GM21737 (cell line): ENCODE data around the gene SSBP2.
"Not testable (repeated sequence)": the region's sequence is repeated elsewhere in the genome, so short reads cannot be mapped to it uniquely, and the experiment has no call there.

ENCODE experiments used
- ATAC-seq: cut with Tn5 transposase; IDR thresholded peaks from one replicate; pipeline ENCODE4 v1.9.1; 2021; ENCODE audit warnings: mild to moderate bottlenecking, moderate library complexity; ENCODE audit not compliant: unreplicated experiment

The SSBP2 gene

DNA sequence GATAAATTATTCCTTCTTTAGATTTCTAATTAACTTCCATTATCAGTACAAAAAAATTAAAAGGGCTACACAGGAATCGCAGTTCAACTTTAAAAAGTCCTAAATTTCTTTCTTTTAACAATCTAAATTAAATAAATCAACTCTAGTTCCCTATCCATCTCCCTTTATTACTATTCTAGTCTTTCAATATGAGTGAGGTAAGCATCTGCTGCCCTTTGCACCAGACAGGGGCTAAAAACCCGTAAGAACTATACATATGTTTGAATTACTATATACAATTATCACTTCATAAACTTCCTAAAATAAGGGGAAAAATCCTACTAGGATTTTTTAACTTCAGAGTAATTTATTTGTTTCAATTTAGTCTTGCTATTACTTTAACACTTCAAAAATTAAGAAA, 145.6 kb downstream of the SSBP2 start:
- ATAC-seq = no peak

DNA sequence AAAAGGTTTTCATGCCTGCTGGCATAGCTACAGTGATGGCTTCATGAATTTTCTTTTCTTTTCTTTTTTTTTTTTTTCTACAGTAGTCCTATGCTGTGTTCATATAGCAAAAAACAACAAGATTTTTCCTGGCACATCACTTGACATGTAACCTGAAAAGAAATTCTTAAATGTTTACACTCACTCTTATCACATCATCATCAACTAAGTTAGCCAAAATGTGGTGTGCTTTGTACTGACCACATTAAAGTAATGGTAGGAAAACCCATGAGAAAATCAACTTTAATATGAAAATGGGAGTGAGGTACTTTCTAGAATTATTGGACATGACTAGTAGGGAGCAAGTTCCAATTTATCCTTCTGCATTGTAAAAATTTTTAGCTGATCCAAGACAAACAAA, 146.7 kb downstream of the SSBP2 start:
- no peak for ATAC-seq

DNA sequence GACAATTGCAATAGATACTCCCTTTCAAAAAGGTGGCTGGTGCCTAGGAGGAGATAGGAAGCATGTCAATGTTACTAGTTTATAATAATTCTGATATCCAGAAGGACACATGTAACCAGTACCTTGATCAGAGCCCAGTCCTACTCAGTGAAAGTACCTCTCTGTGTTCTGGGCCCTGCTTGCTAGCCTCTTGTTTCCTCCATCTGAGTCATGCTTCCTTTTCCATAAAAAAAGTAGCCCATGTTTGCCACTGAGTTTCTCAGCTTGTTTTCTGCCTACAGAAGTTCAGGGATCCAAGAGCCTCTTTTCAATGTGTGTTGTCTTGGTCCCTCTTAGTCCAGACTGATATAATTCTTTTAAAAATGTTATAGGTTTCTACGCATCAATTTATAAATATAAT, 149.0 kb downstream of the SSBP2 start:
- no peak for ATAC-seq

DNA sequence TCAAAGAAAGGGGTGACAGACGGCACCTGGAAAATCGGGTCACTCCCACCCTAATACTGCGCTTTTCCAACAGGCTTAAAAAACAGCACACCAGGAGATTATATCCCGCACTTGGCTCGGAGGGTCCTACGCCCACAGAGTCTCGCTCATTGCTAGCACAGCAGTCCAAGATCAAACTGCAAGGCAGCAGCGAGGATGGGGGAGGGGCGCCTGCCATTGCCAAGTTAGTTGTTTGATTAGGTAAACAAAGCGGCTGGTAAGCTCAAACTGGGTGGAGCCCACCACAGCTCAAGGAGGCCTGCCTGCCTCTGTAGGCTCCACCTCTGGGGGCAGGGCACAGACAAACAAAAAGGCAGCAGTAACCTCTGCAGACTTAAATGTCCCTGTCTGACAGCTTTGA, 158.8 kb downstream of the SSBP2 start:
- ATAC-seq = not testable (repeated sequence)

DNA sequence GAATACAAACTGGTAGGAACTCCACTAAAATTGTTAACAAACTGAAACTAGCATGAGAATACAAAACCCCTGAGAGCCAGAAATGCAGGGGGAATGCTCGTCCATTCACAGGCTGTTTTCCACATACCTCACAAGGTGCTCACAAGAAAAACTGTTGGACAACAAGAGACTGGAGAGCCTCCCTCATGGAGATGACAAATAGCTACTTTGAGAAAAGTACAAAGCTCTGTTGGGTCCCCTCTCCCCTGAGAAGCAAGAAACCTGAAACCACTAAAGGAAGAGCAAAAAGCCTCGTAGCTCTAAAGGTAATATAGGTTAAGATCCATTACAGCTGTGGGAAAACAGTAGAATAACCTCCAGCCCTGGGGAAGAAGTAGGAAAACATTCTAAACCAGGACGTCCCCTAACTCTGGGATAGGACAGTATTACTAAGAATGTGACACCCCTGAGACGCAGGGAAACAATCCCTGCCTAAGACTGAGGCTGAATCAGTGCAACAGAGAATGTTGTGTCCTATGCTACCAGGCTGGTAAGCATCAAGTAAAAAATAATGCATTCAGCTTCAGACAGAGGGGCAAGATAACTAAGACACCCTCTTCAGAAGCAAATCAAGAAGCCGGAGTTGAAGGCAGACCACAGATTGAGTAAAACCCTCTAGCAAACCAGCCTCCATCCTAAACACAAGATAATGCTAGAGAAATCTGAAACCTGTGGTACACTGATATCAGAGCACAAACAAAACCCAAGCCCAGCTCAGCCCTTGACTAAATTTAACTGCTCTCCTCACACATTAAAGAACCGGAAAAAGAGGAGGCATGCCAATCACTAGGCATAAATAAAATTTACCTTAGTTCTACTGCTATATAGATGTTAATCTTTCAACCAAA, 160.2 kb downstream of the SSBP2 start:
- no peak for ATAC-seq

DNA sequence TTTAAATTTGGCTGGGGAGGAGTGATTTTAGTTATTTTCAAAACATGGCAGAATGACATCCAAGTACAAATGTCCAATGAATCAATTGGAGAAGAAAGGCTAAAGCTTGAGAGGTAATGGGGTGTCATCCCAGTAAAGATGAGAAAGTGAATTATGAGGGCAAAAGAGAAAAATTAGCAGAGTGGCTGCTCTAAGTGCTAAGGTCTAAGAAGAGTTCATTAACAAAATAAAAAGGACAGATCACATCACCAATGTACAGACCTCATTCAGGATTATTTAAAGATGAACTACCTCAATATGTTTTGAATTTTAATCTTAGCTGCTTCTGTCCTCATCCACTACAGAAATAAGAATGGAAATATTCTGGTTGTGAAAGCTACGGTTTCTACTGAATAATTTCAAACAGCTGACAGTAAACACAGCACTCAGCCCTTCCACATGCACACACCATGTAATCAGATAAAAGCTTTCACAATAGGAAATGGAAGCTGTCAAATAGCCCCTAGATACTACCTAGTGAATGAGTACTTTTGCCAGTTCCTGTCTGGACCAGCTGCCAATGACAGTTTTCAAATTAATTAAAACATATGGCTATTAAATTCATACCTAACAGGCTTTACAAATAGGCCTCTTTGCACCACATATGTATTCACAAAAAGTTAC, 171.5 kb downstream of the SSBP2 start:
- peak; percentile 72 for ATAC-seq

DNA sequence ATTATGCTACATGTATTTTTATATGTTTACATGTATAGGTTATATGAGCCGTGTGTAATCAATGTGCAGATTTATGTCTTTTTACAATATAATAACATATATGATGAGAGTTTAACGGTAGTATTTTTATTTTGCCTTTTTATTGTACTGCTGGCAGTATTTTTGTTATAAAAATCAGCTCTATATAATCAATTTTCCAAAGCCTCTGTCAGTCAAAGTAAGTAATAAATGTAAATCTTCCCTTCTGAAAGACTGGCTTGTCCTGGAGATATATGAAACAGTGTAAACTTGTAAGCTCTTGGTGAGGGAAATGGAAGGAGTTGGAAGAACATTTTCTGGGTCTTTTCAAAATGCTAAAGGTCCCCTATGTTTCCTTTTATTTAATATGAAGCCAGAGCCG, 173.8 kb downstream of the SSBP2 start:
- no peak for ATAC-seq

DNA sequence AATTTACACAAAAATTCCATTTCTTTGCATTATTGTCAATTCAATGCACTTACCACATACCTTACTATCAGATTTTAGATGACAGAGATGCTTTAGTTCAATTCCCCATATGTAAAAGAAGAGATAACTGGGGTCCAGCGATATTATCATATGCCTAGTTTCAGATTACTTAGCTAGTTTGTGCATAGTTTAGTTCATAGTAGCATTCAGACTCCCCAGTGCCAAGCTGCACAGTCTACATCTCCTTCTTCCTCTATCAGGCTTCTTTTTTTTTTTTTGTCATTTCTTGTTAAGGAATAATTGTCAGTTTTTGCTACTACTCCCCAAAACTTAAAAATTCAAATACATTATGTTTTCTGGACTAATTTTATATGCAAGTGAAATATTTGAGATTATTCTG, 175.0 kb downstream of the SSBP2 start:
- ATAC-seq = no peak

DNA sequence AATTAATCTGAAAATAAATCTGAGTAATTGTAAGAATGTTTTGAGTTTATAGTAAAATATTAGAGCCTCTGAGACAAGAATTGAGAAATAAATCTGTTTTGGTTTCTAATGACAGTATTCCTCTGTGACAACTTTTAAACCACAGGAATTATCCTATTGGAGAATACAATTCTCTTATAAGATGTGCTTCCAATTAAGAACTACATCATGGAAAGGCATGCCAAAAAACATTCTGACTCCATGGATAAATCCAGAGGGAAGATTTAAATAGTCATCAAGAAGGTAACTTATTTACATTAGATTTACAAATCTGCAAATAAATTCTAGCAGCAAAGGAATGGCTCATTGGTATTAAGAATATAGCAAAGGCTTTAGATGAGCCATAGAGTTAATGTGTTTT, 178.7 kb downstream of the SSBP2 start:
- no peak for ATAC-seq

DNA sequence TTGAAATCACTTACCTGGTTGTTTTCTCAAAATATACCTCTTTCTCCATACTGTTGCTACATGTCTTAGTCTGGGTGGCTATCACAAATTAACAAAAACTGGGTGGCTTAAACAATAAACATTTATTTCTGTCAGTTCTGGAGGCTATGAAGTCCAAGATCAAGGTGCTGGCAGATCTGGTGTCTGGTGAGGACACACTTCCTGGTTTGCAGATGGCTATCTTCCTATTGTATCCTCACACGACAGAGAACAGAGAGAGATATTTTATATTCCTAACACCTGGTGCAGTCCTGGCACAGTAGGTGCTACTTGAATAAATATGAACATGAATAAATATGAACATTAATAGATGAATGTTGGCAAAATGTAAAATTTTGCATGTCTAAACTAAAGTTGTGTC, 192.7 kb downstream of the SSBP2 start:
- no peak for ATAC-seq

DNA sequence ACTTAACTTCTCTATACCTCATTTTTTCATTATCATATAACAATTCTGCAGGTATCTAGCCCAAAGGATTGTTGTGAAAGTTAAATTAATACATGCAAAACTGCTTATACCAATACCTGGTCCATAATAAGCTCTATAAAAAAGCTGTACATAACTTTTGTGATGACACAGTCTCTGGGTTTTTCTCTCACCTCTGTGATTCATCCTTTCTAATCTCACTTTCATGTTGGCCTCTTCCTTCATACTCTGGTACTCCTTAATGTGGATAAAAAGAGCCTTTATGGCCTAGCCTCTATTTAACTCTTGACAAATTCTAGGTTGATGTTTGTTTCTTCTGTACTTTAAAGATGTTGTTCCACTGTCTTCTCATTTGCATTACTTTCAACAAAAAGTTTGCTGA, 194.1 kb downstream of the SSBP2 start:
- no peak for ATAC-seq

DNA sequence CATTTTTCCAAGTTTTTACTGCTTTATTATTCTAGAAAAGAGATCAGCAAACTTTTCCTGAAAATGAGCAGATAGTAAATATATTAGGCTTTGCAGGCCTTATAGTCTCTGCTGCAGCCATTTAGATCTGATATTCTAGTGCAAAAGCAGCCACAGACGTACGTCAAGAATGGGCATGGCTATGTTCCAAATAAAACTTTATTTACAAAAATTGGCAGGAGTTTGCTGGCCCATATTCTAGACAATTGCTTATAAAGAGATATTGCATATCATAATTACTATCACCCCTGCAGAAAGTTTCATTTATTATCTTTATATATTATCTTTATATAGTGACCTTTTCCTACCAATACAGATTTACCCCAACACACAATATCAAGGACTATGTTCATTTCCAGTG, 195.0 kb downstream of the SSBP2 start:
- no peak for ATAC-seq

DNA sequence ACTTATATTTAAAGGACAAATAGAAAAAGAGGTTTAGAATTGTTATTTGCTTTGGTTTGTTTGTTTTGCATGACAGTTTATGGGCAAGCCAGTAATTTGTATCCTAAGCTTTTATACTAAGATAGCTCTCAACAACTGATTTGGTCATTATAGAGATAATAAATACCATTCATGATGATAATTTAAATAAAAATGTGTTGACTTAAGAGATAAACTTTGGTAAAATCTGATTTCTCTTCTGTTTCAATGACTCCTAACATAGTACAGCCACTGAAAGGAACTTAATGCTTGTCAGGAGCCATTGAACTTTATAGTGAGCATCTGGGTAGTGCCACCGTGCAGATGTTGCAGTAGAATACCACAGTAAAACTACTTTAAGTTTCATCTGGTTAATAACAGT, 196.2 kb downstream of the SSBP2 start:
- ATAC-seq = no peak

DNA sequence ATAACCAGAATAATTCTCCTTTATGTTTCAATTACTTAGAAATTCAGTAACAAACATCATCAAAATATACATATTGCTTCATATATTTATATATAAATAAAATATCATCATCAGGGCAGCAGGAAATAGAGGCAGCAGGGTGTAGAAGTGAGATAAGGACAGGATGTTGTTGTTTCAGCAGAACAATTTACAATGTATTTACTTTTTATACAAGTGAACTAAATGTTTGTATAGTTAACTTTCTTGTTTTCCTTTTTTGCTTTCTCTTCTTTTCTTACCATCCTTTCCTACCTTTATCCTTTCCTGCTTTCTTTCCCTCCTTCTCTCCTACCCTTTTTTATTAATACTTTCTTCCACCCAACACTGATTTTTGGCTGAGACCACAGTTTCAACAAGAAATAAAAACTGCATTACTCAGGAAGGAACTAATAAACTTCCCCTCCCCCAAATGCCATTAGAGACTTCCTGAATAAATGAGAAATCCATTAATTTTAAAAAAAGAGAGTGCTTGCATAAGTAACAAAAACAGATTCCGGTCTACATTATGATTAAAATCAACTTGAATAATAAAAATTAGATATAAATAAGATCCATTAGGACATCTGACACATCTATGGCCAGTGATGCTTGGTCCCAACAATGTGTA, 197.2 kb downstream of the SSBP2 start:
- ATAC-seq = no peak

DNA sequence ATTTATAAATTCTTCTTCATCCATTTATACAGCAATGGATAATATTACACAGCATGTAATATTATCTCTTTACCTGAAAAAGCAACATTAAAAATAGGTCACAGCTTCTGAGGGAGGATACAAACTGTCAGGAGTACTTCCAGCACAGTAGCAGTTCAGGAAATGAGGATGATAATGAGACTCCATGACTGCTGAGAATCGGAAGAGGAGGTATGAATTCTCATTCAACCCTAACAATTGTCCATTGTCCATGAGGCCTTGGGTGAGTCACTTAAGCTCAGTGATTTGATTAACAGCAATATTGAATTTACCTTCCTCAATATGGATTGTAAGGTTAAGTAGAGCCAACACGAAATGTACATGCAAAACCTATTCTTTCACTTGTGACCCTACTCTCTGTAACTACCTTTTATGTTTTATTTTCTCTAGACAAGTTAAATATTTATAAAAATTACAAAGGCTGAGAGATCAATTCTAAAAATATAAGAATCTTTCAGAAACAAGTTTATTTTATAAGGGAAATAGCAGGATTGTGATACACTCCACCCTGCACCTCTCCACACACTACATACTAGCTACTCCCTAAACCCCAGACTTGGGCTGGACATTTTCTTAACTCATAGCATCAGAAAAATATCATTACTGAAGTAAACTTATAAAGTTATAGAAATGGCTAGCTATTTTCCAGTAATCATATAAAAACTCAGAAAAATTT, 197.9 kb downstream of the SSBP2 start:
- ATAC-seq = no peak

DNA sequence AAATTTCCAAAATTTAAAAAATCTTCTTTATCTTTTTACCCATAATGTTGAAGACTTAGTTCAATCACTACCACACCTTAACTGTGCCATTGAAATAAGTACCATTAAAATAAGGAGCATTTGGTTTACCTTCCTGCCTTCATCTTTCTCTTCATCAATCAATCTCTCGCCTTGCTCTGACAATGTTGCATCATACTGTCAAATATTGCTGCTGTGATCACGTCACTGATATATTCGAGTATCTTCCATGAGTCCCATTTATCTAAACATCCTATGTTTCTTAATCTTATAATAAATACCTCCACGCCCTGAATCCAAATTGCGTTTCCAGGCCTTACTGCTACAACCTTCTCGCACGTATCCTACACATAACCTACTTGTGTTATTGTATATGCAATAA, 201.8 kb downstream of the SSBP2 start:
- no peak for ATAC-seq

DNA sequence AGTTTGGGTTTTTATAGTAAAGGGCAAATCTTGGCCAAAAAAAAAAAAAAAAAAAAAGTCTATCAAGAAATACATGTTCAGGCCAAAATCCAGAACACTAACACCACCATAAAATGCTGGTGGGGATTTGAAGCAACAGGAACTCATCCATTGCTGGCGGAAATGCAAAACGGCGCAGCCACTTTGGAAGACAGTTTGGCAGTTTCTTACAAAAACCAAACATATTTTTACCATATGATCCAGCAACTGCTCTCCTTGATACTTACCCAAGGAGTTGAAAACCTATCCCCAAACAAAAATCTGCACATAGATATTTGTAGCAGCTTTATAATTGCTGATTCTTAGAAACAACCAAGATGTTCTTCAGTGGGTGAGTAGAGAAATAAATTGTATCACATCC, 203.9 kb downstream of the SSBP2 start:
- ATAC-seq = no peak

DNA sequence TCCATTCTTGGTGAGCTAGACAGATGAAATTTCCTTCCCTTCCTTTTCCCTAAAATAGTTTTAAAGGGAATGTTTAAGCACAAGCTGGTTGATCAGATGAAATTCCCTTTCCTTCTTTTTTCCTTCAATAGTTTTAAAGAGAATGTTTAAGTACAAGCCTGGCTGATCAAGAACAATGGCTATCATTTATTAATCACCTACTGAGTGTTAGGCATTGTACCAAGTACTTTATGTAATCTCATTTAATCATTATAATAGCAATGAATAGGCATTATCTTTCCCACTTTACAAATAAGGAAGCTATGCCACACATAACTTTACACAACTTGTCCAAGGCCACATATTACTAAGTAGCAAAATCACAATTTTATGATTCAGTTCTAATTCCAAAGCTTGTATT, 205.0 kb downstream of the SSBP2 start:
- ATAC-seq = no peak

DNA sequence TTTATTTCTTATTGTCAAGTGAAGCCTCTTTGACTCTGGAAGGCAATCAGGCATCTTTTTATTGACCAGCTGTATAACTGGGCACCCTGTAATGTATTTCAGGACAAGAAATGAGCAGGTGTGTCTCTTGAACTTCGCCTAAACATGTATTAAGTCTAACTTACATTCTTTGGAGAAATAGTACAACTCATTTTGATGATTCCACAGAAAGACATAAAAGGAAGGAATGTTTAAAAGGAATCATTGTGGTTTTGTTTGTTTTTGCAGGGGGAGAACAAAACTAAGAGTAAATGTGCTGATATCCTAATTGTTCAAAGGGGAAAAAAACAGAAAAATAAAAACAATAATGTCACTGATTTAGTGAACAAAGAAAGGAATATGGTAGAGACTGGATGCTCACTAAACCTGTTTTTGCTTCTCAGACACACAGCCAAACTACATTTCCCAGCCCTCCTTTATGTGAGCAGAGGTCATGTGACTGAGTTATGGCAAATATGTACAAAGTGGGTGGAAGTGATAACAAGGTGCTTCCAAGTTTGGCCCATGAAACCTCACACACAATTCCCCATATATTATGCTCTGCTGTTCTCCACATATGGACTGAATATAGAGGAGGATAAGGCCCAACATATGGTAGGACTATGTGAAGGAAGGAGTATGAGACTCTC, 206.4 kb downstream of the SSBP2 start:
- no peak for ATAC-seq

DNA sequence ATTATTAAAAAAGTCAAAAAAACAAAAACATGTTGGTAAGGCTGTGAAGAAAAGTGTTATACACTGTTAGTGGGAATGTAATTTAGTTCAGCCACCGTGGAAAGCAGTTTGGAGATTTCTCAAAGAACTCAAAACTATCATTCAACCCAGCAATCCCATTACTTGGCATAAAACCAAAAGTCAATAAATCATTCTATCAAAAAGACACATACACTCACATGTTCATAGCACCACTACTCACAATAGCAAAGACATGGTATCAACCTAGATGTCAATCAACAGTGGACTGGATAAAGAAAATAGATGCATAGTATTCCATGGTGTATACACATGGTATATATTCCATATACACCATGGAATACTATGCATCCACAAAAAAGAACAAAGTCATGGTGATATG, 208.7 kb downstream of the SSBP2 start:
- no peak for ATAC-seq
